Gastroesophageal sphincter (tissue), 4 donors: ENCODE measurements around the gene NOS1. TPM values are rescaled to one million over a fixed set of nuclear protein-coding genes. Genes with fewer than 3 reads are reported as not detected.
"Not testable (repeated sequence)": the region's sequence is repeated elsewhere in the genome, so short reads cannot be mapped to it uniquely, and the experiment has no call there.

Source experiments
- ATAC-seq: fragments of 150-250 bp; one replicate; pipeline ENCODE4 v1.9.1; 2016; ENCODE audit warnings: mild to moderate bottlenecking, moderate library complexity
- H3K27ac ChIP-seq, 4 donors: fragments of 200-600 bp; sonication (generic) in 3 of 4; 1 replicate in 3 of 4; 2 replicates in 1 of 4; pipeline ENCODE4 v1.5.1; 2016 to 2019
- H3K27me3 ChIP-seq: fragments of 200-600 bp; sonication (generic); one replicate; pipeline ENCODE4 v1.5.1; 2019
- H3K36me3 ChIP-seq, 2 donors: fragments of 200-600 bp; sonication (generic); one replicate each; pipeline ENCODE4 v1.5.1; 2019; ENCODE audit warnings: control low read depth in 1 of 2
- H3K4me1 ChIP-seq, 3 donors: fragments of 200-600 bp; sonication (generic); 1 replicate in 2 of 3; 2 replicates in 1 of 3; pipeline ENCODE4 v1.5.1; 2016 to 2019; ENCODE audit warnings: control low read depth in 2 of 3
- H3K4me3 ChIP-seq, 2 donors: fragments of 200-600 bp; sonication (generic); one replicate each; pipeline ENCODE4 v1.5.1; 2019; ENCODE audit warnings: mild to moderate bottlenecking in 1 of 2, moderate library complexity in 1 of 2
- H3K9me3 ChIP-seq, 3 donors: fragments of 200-600 bp; sonication (generic); one replicate each; pipeline ENCODE4 v1.5.1; 2017 to 2019; ENCODE audit warnings: control low read depth in 2 of 3
- CTCF ChIP-seq, 4 experiments: fragments of 200-600 bp in 2 of 4; fragments of 450-650 bp in 2 of 4; sonication (generic) in 1 of 4; IDR thresholded peaks; one replicate each; pipeline ENCODE4 v1.5.1; 2017 to 2019; ENCODE audit warnings: antibody characterized with exemption in 4 of 4, mild to moderate bottlenecking in 2 of 4, moderate library complexity in 2 of 4
- EP300 ChIP-seq: sonication (generic); formaldehyde crosslinking; IDR thresholded peaks from one replicate; pipeline ENCODE4 v1.6.1; 2017; ENCODE audit warnings: antibody characterized with exemption, mild to moderate bottlenecking
- POLR2A ChIP-seq, 2 donors: fragments of 450-650 bp; IDR thresholded peaks; one replicate each; pipeline ENCODE4 v1.6.1; 2017; ENCODE audit warnings: antibody characterized with exemption in 2 of 2, mild to moderate bottlenecking in 2 of 2, moderate library complexity in 1 of 2
- POLR2AphosphoS5 ChIP-seq: sonication (generic); formaldehyde crosslinking; IDR thresholded peaks from one replicate; pipeline ENCODE4 v1.6.1; 2017; ENCODE audit warnings: antibody characterized with exemption
- WGBS, 2 donors: methylation state at CpG; one replicate each; pipeline ENCODE4 v1.1.5; 2018; ENCODE audit warnings: low coverage in 1 of 2; 5-methylcytosine and 5-hydroxymethylcytosine counted together
- total RNA-seq, 4 donors: library from RNA; depleted of rRNA; stranded (reverse); fragments of >200 nt; gene quantifications; one replicate each; pipeline ENCODE4 v1.1.0, GENCODE V29; 2016

Gene NOS1
- total RNA-seq, 4 donors from 2014 or later, result 0.62 to 1.8 (median 1.4) TPM

GRCh38 chr12:117384735-117385134 lies 23.3 kb upstream of the NOS1 start:
- H3K36me3 ChIP-seq, result no peaks in the 10 kb centered on the region
- no peaks in the 10 kb centered on the region for H3K9me3 ChIP-seq
- TF ChIP-seq CTCF (IDR thresholded peaks at IDR 0.05), result no peak
- TF ChIP-seq POLR2AphosphoS5, result no peak
- TF ChIP-seq EP300, result no peak
- TF ChIP-seq POLR2A (IDR thresholded peaks at IDR 0.05), result no peak
- no peaks in the 10 kb centered on the region for H3K4me1 ChIP-seq
- H3K27me3 ChIP-seq, result peaks cover 50% of the 10 kb centered on the region
- no peak overlapping the region for H3K4me3 ChIP-seq
- no peak overlapping the region for H3K27ac ChIP-seq
- no peak for ATAC-seq
- WGBS, 2 donors, result no CpG with 5 or more reads among the region's 7 CpGs

DNA sequence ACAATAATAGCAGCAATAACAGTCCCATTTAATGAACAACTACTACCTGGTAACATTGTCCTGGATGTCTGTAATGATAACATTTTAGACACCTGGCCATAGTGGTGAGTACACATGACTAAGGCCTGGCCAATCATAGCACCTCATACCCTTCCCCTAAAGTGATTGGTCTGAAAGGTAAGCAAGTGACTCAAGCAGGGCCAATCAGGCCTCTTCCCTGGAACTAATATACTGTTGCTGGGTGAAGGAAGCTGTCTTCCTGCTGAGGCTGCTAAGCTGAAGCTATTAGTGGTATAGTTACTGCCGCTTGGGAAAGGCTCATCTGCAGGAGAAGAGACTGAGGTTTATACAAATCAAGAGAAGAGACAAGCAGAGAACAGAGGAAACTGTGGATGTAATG lies 18.7 kb upstream of the NOS1 start:
- WGBS, 2 donors, result 82% methylated on average over 1 of the region's 1 CpG; no CpG with 5 or more reads in 1 of the 2 donors
- no peak overlapping the region for H3K4me3 ChIP-seq
- no peak for ATAC-seq

DNA sequence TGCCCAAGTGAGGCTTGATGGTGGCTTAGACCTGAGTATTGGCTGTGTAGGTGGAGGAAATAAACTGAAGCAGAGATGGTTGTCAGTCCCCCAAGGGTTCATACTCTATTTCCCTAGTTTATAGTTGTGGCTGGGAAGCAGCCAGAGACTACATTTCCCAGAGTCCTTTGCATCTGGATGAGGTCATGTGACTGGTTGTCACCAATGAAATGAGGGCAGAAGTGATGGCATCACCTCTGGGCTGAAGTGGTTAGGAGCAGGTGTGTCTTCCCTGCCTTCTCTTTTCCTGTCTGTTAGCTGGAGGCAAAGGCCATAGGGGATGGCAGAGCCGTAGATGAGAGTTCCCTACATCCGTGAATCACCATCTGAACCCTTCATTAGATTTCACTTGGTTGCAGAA lies 16.3 kb upstream of the NOS1 start:
- no peak overlapping the region for H3K27ac ChIP-seq
- 86% methylated on average over 2 of the region's 2 CpGs; no CpG with 5 or more reads in 1 of the 2 donors for WGBS, 2 donors
- H3K4me3 ChIP-seq, result no peak overlapping the region
- H3K4me1 ChIP-seq, result no peaks in the 10 kb centered on the region
- no peaks in the 10 kb centered on the region for H3K9me3 ChIP-seq
- peaks cover 38% of the 10 kb centered on the region for H3K27me3 ChIP-seq
- no peak for ATAC-seq
- no peak for TF ChIP-seq CTCF (IDR thresholded peaks at IDR 0.05)
- no peaks in the 10 kb centered on the region for H3K36me3 ChIP-seq

More for the DNA sequence above, 18.7 kb upstream of the NOS1 start:
- peaks cover 51% of the 10 kb centered on the region for H3K27me3 ChIP-seq
- no peak for TF ChIP-seq CTCF (IDR thresholded peaks at IDR 0.05)
- TF ChIP-seq EP300, result no peak
- TF ChIP-seq POLR2A (IDR thresholded peaks at IDR 0.05), result no peak
- no peak for TF ChIP-seq POLR2AphosphoS5
- no peak overlapping the region for H3K27ac ChIP-seq
- no peaks in the 10 kb centered on the region for H3K36me3 ChIP-seq
- H3K4me1 ChIP-seq, result no peaks in the 10 kb centered on the region
- no peaks in the 10 kb centered on the region for H3K9me3 ChIP-seq

DNA sequence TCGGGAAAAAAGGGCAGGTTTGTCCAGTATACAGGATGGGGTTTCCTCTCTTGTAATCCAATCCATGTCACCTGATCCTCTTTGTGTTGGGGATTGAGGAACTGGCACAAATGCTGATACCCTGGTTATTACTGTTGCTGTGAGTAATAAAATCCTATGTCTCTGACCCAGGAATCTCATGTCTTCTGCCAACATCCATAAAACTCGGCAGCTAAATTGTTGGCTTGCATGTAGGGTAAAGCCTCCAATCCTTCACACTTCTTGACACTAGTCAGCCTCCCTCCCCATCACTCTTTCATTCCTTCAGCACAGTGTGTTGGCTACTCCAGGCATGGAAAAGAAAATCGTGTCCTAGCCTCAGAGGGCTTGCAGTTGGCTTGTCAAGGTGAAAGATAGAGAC lies 9.2 kb upstream of the NOS1 start:
- Histone ChIP-seq H3K4me3 (no peak overlapping the region), H3K9me3 (peaks cover 0 to 17% (median 0%) of the 10 kb centered on the region in 3 donors), H3K27me3 (peaks cover 54% of the 10 kb centered on the region), H3K4me1 (no peaks in the 10 kb centered on the region), H3K36me3 (no peaks in the 10 kb centered on the region), H3K27ac (no peak overlapping the region)
- WGBS, 2 donors, result 29 to 47% methylated on average over 1 to 3 of the region's 3 CpGs
- ATAC-seq, result no peak
- TF ChIP-seq CTCF (IDR thresholded peaks at IDR 0.05) (no peak), EP300 (no peak), POLR2A (IDR thresholded peaks at IDR 0.05) (no peak), POLR2AphosphoS5 (no peak)

DNA sequence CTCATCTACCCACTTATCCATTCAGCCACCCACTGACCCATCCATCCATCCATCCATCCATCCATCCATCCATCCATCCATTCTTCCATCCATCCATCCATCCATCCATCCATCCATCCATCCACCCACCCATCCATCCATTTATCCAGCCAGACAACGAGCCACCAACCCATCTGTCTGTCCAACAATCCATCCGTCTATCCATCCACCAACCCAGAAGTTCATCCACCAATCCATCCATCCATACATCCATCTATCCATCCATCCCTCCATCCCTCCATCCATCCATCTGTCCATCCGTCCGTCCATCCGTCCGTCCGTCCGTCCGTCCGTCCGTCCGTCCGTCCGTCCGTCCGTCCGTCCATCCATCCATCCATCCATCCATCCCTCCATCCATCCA lies 8.6 kb upstream of the NOS1 start:
- H3K27ac ChIP-seq, ATAC-seq, H3K4me1 ChIP-seq, H3K4me3 ChIP-seq, H3K36me3 ChIP-seq: not testable (repeated sequence)
- Histone ChIP-seq H3K9me3 (peaks cover 0 to 17% (median 0%) of the 10 kb centered on the region in 3 donors), H3K27me3 (peaks cover 54% of the 10 kb centered on the region)
- WGBS, 2 donors, result 64 to 71% methylated on average over 17 of the region's 17 CpGs
